ENCODE measurements around the gene ADGRA3.

The ADGRA3 gene

GRCh38 chr4:22454216-22454838, 61.5 kb downstream of the ADGRA3 start:
- DNase-seq (ENCODE audit: low read depth in 4 of 4, low spot score in 1 of 4) = no peak

- no peak for DNase-seq (ENCODE audit: low read depth in 4 of 4, low spot score in 1 of 4)
Measured at GRCh38 chr4:22444813-22445212, 71.1 kb downstream of the ADGRA3 start.

- no peak for DNase-seq (ENCODE audit: low read depth in 4 of 4, low spot score in 1 of 4)
Measured at GRCh38 chr4:22442956-22443355, 72.9 kb downstream of the ADGRA3 start.

GRCh38 chr4:22440999-22441398, 74.9 kb downstream of the ADGRA3 start:
- DNase-seq (ENCODE audit: low read depth in 4 of 4, low spot score in 1 of 4) = no peak

GRCh38 chr4:22439947-22440346, 75.9 kb downstream of the ADGRA3 start:
- DNase-seq (ENCODE audit: low read depth in 4 of 4, low spot score in 1 of 4) = no peak

- no peak for DNase-seq (ENCODE audit: low read depth in 4 of 4, low spot score in 1 of 4)
Measured at GRCh38 chr4:22435652-22436051, 80.2 kb downstream of the ADGRA3 start.

GRCh38 chr4:22434895-22435294, 81.0 kb downstream of the ADGRA3 start:
- DNase-seq (ENCODE audit: low read depth in 4 of 4, low spot score in 1 of 4) = no peak

GRCh38 chr4:22430626-22431025, 85.2 kb downstream of the ADGRA3 start:
- no peak for DNase-seq (ENCODE audit: low read depth in 4 of 4, low spot score in 1 of 4)

- DNase-seq (ENCODE audit: low read depth in 4 of 4, low spot score in 1 of 4) = no peak
Measured at GRCh38 chr4:22428441-22428840, 87.4 kb downstream of the ADGRA3 start.

- no peak for DNase-seq (ENCODE audit: low read depth in 4 of 4, low spot score in 1 of 4)
Measured at GRCh38 chr4:22427675-22428074, 88.2 kb downstream of the ADGRA3 start.

GRCh38 chr4:22420291-22420690, 95.6 kb downstream of the ADGRA3 start:
- no peak for DNase-seq (ENCODE audit: low read depth in 4 of 4, low spot score in 1 of 4)

GRCh38 chr4:22417408-22417807, 98.5 kb downstream of the ADGRA3 start:
- DNase-seq (ENCODE audit: low read depth in 4 of 4, low spot score in 1 of 4) = no peak

GRCh38 chr4:22416403-22416802, 99.5 kb downstream of the ADGRA3 start:
- no peak for DNase-seq (ENCODE audit: low read depth in 4 of 4, low spot score in 1 of 4)

GRCh38 chr4:22414833-22415232, 101.0 kb downstream of the ADGRA3 start:
- no peak for DNase-seq (ENCODE audit: low read depth in 4 of 4, low spot score in 1 of 4)

- no peak for DNase-seq (ENCODE audit: low read depth in 4 of 4, low spot score in 1 of 4)
Measured at GRCh38 chr4:22413471-22413870, 102.4 kb downstream of the ADGRA3 start.

GRCh38 chr4:22412013-22412412, 103.9 kb downstream of the ADGRA3 start:
- DNase-seq (ENCODE audit: low read depth in 4 of 4, low spot score in 1 of 4) = no peak

- DNase-seq (ENCODE audit: low read depth in 4 of 4, low spot score in 1 of 4) = no peak
Measured at GRCh38 chr4:22410645-22411247, 105.1 kb downstream of the ADGRA3 start.

- no peak for DNase-seq (ENCODE audit: low read depth in 4 of 4, low spot score in 1 of 4)
Measured at GRCh38 chr4:22408474-22408873, 107.4 kb downstream of the ADGRA3 start.

- no peak for DNase-seq (ENCODE audit: low read depth in 4 of 4, low spot score in 1 of 4)
Measured at GRCh38 chr4:22407361-22407760, 108.5 kb downstream of the ADGRA3 start.

- DNase-seq (ENCODE audit: low read depth in 4 of 4, low spot score in 1 of 4) = no peak
Measured at GRCh38 chr4:22398671-22399070, 117.2 kb downstream of the ADGRA3 start.

- no peak for DNase-seq (ENCODE audit: low read depth in 4 of 4, low spot score in 1 of 4)
Measured at GRCh38 chr4:22391551-22391950, 124.3 kb downstream of the ADGRA3 start.

- DNase-seq (ENCODE audit: low read depth in 4 of 4, low spot score in 1 of 4) = peak in 3 of 4 experiments; percentile 3 to 20 (median 16)
Measured at GRCh38 chr4:22389240-22389870, 126.5 kb downstream of the ADGRA3 start.

- no peak for DNase-seq (ENCODE audit: low read depth in 4 of 4, low spot score in 1 of 4)
Measured at GRCh38 chr4:22385611-22386011, 130.3 kb downstream of the ADGRA3 start.
